BJ (cell line): ENCODE data around the gene OR2AT4. TPM values are rescaled to one million over a fixed set of nuclear protein-coding genes. Genes with fewer than 3 reads are reported as not detected.

Experiments used
- CTCF ChIA-PET: fragments of 350-600 bp; formaldehyde crosslinking; extraction: SDS; loops from one replicate; lab custom pipeline; 2021; ENCODE audit warnings: antibody characterized with exemption, inconsistent platforms; lab: Yijun Ruan, JAX
- POLR2A ChIA-PET: fragments of 300-600 bp; sonication (Branson Sonifier 250); formaldehyde crosslinking; extraction: SDS; loops from one replicate; lab custom pipeline; 2021; ENCODE audit warnings: antibody characterized with exemption; lab: Charles Lee
- DNase-seq: peaks from one replicate; pipeline ENCODE4 v3.0.0-alpha.2; 2011; ENCODE audit warnings: low read depth
- H3K27me3 ChIP-seq: 2 replicates; pipeline ENCODE4 v1.6.0; 2011; ENCODE audit warnings: low read length; ENCODE audit not compliant: control insufficient read depth, insufficient read depth
- H3K36me3 ChIP-seq: 2 replicates; pipeline ENCODE4 v1.5.1; 2011; ENCODE audit warnings: low read length; ENCODE audit not compliant: control insufficient read depth, insufficient read depth
- H3K4me3 ChIP-seq: 2 replicates; pipeline ENCODE4 v1.5.1; 2011; ENCODE audit warnings: low read depth, mild to moderate bottlenecking, control low read depth, low read length
- polyA plus RNA-seq: library from polyadenylated mRNA; depleted of rRNA; stranded (reverse); fragments of >200 nt; gene quantifications from 2 replicates; pipeline ENCODE4 v1.2.3, GENCODE V29; 2011
- TF ChIP-seq, protein P1 (sequence below): IDR thresholded peaks from 2 replicates; pipeline ENCODE4 v1.5.1; 2011; ENCODE audit warnings: low read depth, mild to moderate bottlenecking, control low read depth, inconsistent platforms, low read length, moderate library complexity; ENCODE audit not compliant: insufficient read depth

Gene OR2AT4
- polyA plus RNA-seq, 1 experiment: not detected

DNA sequence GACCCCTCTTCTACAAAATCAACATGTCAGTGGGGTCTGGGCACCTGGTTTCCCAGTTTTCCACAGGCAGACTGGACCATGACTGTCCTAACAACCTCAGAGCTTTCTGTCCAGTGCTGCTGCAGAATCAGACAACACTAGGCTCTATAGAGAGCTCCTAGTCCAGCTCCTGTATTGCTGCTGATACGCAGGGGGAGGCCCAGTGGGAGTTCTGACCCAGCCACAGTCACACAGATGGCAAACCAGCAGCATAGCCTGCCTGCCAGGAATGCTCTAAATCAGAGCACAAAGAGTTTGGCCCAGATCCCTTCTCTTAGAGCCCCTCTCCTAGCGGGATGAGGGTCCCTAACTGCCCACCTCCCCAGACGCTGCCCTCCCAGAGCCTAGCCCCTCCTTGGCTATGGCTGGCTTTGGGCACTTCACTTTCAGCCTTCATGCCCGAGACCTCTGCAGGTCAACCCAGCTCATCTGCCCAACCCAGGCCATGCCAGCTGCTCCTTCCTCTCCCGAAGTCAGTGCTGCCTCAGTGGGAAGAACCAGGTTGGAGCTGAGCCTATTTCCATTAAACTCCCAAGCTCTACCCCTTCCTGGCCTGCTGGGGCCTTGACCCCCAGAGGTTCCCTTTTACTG is 38.5 kb upstream of the OR2AT4 start:
- no peaks in the 10 kb centered on the region for H3K36me3 ChIP-seq
- TF ChIP-seq, protein P1, sequence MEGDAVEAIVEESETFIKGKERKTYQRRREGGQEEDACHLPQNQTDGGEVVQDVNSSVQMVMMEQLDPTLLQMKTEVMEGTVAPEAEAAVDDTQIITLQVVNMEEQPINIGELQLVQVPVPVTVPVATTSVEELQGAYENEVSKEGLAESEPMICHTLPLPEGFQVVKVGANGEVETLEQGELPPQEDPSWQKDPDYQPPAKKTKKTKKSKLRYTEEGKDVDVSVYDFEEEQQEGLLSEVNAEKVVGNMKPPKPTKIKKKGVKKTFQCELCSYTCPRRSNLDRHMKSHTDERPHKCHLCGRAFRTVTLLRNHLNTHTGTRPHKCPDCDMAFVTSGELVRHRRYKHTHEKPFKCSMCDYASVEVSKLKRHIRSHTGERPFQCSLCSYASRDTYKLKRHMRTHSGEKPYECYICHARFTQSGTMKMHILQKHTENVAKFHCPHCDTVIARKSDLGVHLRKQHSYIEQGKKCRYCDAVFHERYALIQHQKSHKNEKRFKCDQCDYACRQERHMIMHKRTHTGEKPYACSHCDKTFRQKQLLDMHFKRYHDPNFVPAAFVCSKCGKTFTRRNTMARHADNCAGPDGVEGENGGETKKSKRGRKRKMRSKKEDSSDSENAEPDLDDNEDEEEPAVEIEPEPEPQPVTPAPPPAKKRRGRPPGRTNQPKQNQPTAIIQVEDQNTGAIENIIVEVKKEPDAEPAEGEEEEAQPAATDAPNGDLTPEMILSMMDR: no peak
- ChIA-PET POLR2A (no interaction called here), CTCF (interaction anchor here (0.8 to 2.7 kb wide), 4 partner anchors 70 to 145 kb away, joined by 3 to 15 read pairs (median 5); no protein-coding TSS in a partner anchor)
- DNase-seq: no peak
- no peak overlapping the region for H3K4me3 ChIP-seq
- peaks cover 21% of the 10 kb centered on the region for H3K27me3 ChIP-seq

DNA sequence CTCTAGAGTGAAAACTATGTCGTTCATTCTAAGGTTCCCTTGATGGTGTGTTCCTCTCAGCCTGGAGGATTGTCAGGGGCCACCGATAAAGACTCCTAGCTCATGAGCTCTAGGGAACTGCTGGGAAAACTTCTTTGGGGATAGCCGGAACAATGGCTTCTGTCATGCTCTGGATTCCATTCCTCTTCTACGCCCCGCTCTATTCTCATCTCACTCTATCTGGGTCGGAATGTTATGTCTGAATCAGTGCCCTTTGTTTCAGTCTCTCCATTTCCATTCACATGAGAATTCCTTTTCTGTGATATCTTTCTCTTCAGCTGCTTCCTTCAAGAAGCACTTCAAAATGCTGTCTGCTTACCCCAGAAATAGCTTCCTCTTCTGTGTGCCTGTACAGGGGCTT is 37.3 kb upstream of the OR2AT4 start:
- no peak for DNase-seq
- ChIA-PET CTCF (interaction anchor here (1.2 to 2.7 kb wide), 7 partner anchors 9 to 205 kb away, joined by 3 to 15 read pairs (median 6); no protein-coding TSS in a partner anchor), POLR2A (no interaction called here)
- TF ChIP-seq, protein P1: no peak
- Histone ChIP-seq H3K27me3 (peaks cover 23% of the 10 kb centered on the region), H3K36me3 (no peaks in the 10 kb centered on the region), H3K4me3 (no peak overlapping the region)

DNA sequence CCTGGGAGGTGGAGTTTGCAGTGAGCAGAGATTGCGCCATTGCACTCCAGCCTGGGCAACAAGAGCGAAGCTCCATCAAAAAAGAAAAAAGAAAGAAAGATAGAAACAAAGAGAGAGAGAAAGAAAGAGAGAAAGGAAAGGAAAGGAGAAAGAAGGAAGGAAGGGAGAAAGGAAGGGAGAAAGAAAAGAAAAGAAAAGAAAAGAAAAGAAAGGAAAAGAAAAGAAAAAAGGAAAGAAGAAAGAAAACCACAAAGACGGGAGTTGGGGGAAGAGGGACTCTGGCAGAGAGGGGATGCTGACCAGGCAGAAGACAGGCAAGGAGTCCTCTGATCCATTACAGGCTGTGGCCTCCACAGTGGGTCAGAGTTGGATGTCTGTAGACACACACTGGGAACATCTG is 35.4 kb upstream of the OR2AT4 start:
- ChIA-PET CTCF (interaction anchor here (1.5 to 2.7 kb wide), 2 partner anchors 9 to 203 kb away, joined by 4 to 9 read pairs; no protein-coding TSS in a partner anchor), POLR2A (no interaction called here)
- H3K27me3 ChIP-seq: peaks cover 16% of the 10 kb centered on the region
- no peak overlapping the region for H3K4me3 ChIP-seq
- DNase-seq: no peak
- TF ChIP-seq, protein P1: no peak
- H3K36me3 ChIP-seq: no peaks in the 10 kb centered on the region

DNA sequence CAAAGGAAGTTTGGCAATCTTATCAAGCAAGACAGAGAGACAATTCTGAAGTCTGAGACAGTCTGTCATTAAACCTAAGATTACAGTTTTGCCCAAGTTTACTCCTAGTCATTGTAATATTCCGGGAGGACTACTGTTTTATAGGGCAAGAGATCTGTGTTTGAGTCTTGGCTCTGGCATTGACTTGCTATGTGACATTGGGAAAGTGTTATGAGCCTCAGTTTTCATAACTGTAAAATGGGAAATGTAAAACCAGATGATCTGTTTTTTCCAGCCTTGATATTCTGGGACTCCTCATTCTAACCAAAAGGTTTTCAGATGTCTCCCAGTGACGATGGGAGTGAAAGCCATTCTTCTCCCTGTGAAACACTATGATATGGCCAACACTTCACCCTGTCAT is 29.9 kb upstream of the OR2AT4 start:
- POLR2A ChIA-PET: no interaction called here
- Histone ChIP-seq H3K27me3 (0 out of 2 replicates have a peak, but pooled peaks cover 3% of the 10 kb centered on the region), H3K36me3 (no peaks in the 10 kb centered on the region), H3K4me3 (no peak overlapping the region)
- CTCF ChIA-PET: interaction anchor here (1.4 to 1.8 kb wide), 2 partner anchors 14 to 17 kb away, joined by 4 to 7 read pairs; no protein-coding TSS in a partner anchor
- TF ChIP-seq, protein P1: no peak
- DNase-seq: no peak

DNA sequence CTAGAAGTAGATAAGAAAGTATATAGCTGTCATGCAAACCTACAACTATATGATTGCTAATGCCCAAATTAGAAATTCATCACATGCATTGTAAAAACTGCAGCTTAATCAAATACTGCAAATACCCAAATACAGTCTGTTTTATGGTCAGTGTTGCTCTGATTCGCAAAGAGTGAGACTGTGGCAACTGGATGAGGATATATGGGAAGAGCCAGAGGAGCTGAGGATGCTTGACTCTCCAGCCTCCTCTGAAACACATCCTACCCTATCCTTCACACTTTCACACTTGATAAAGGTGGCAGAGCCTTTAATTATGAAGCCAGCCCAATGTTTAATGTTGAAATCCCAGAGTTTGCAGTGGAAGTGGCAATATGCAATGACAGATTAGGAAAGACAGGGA is 21.9 kb upstream of the OR2AT4 start:
- Histone ChIP-seq H3K36me3 (no peaks in the 10 kb centered on the region), H3K4me3 (no peak overlapping the region), H3K27me3 (no peaks in the 10 kb centered on the region; the same call in 1 of the 2 replicates)
- ChIA-PET CTCF (interaction anchor here (1.4 kb wide), 1 partner anchor 22 kb away, joined by 5 read pairs; no protein-coding TSS in a partner anchor), POLR2A (no interaction called here)
- DNase-seq: no peak
- TF ChIP-seq, protein P1: no peak
